Stimulated activated naive B cell treated with anti-CD40 and anti-IgM and Interleukin-4, amounts not matched to agents 10 μg/mL and 1 μg/mL and 100 μg/mL, for 72 hours (primary cell): ENCODE measurements around the gene POLR2L.
A peak's percentile ranks its signal among the peaks of the same experiment; 100 is the strongest.

ENCODE experiments used
- ATAC-seq, 2 donors: fragments of 150-1000 bp; cut with Tn5 transposase; replicated peaks; 2 replicates each; pipeline ENCODE4 v1.10.0; 2021; ENCODE audit warnings: moderate library complexity in 1 of 2
- DNase-seq: peaks from one replicate; pipeline ENCODE4 v3.0.0; 2021
- H3K27ac Mint-ChIP-seq: one replicate; pipeline ENCODE4 v1.8.0; 2022; ENCODE audit warnings: mild to moderate bottlenecking, mixed read lengths
- H3K27me3 Mint-ChIP-seq, 2 donors: one replicate each; pipeline ENCODE4 v1.8.0; 2022; ENCODE audit warnings: mixed read lengths in 2 of 2
- H3K36me3 Mint-ChIP-seq, 2 donors: one replicate each; pipeline ENCODE4 v1.8.0; 2022; ENCODE audit warnings: mixed read lengths in 2 of 2, mild to moderate bottlenecking in 1 of 2
- H3K4me1 Mint-ChIP-seq, 2 donors: one replicate each; pipeline ENCODE4 v1.8.0; 2022; ENCODE audit warnings: mixed read lengths in 2 of 2, mild to moderate bottlenecking in 1 of 2
- H3K4me3 Mint-ChIP-seq, 2 donors: one replicate each; pipeline ENCODE4 v1.8.0; 2022; ENCODE audit warnings: mild to moderate bottlenecking in 2 of 2, mixed read lengths in 2 of 2, moderate library complexity in 1 of 2
- H3K9me3 Mint-ChIP-seq, 2 donors: one replicate each; pipeline ENCODE4 v1.8.0; 2022; ENCODE audit warnings: mixed read lengths in 2 of 2, mild to moderate bottlenecking in 1 of 2

The POLR2L gene

DNA sequence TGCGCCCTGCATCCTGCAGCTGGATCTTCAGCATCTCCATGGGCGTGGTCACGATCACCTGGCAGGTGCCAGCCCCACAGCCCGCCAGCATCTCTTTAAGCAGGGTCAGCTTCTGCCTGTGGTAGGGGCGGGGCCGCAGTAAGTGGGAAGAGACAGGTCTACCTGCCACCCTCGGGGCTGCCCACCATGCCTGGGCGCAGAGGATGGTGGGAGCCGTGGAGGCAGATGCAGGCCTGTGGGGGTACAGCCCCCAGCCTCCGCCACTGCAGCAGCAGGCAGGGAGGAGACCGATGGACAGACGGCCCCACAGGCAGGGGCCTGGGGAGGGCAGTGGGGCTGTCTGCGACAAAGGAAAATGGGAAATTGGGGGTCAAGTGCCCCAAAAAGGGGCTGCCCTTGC is 49.5 kb downstream of the POLR2L start:
- Mint-ChIP-seq H3K4me3 (no peak overlapping the region), H3K36me3 (peaks cover 24 to 32% of the 10 kb centered on the region in 2 donors), H3K27me3 (peaks cover 3 to 12% of the 10 kb centered on the region in 2 donors), H3K9me3 (no peaks in the 10 kb centered on the region), H3K27ac (peak overlapping the region; percentile 56), H3K4me1 (peaks cover 8 to 36% of the 10 kb centered on the region in 2 donors)
- DNase-seq = no peak
- ATAC-seq = no peak

DNA sequence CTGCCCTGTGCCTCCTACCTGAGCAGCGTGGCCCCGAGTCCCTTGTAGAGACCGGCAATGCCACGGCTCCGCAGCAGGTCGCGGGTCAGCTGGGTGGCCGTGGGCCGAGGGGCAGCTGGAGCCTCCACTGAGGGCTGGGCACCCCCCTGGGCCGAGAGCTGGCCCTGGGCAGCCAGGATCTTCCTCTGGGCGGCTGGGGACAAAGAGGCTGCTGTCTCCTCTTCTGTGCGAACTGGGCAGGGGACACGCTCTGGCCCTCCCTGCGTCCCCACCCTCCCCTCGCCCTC is 49.9 kb downstream of the POLR2L start:
- no peaks in the 10 kb centered on the region for H3K9me3 Mint-ChIP-seq
- no peak for DNase-seq
- H3K27me3 Mint-ChIP-seq = peaks cover 3 to 12% of the 10 kb centered on the region in 2 donors
- H3K4me3 Mint-ChIP-seq = no peak overlapping the region
- no peak overlapping the region for H3K27ac Mint-ChIP-seq
- H3K36me3 Mint-ChIP-seq = peaks cover 24 to 32% of the 10 kb centered on the region in 2 donors
- no peak for ATAC-seq
- H3K4me1 Mint-ChIP-seq = peaks cover 8 to 38% of the 10 kb centered on the region in 2 donors

DNA sequence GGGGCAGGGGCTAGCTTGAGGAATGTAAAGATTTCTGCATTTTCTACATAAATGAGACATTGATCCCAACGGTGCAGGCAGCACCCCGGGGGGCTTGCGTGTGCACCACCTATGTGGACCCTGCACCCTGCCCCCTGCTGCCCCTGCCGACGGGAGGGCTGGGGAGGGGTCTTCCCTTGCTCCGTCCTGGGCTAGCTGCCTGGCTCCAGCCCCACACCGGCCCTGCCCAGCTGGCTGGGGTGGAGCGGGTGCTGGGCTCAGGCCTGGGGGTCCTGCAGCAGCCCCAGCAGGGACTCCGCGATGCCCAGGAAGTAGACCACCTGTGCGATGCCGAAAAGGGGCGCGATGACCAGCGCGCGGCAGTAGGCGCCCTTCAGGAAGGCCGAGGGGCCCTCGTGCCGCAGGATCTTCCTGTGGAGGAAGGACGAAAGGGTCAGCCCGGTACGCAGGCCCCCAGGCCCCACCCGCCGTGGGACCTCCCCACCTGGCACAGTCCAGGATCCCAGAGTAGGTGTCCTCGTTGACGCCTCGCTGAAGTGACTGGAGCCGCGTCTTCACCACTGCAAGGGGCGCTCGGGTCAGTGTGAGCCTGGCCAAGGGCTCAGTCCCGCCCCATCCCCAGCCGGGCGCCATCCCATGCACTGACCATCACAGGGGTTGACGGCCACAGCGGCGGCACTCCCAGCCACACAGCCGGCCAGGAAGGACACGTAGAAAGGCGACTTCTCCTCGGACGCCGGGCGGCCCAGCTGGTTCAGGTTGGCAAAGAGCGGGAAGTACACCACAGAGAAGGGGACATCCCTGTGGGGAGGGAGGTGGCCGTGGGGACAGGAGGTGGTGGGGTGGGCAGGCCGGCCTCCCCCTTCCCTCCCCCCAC is 50.4 kb downstream of the POLR2L start:
- Mint-ChIP-seq H3K27ac (peak overlapping the region; percentile 9), H3K27me3 (peaks cover 3 to 12% of the 10 kb centered on the region in 2 donors), H3K36me3 (peaks cover 22 to 32% of the 10 kb centered on the region in 2 donors), H3K9me3 (no peaks in the 10 kb centered on the region), H3K4me3 (no peak overlapping the region), H3K4me1 (peaks cover 5 to 32% of the 10 kb centered on the region in 2 donors)
- DNase-seq (no peak), ATAC-seq (no peak)

DNA sequence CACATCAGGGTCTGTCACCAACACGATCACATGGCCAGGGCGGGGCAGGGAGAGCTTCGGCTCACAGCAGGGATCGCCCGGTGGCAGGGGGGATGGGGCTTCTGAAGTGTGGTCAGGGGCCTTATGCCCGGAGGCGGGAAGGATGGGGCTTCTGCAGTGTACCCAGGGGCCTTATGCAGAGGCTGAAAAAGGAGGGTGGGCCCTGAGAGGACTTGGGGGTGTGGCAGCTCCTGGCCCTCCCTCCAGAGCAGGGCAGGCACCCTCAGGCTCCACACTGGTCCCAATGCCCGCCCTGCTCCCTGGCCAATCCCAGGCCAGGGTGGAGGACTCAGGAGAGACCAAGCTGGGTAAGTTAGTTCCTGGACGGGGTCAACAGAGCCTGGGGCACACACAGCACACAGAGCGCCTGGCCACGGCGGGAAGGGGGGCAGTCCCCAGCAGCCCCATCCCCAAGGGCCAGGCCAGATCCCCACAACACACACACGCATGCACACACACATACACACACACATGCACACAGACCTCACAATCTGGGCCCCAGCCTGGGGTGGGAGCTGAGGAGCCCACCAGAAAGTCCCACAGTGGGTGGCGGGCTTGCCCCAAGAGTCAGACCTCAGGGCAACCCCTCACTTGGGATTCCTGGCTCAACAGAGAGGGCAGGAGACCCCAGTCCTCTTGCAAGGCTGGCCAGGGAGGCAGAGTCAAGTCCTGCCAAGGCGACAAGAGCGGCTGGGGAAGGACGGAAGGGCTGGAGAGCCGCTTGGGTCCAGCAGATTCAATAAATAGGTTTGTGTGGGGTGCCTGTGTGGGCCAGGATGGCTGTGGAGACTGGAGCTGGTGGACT is 51.4 kb downstream of the POLR2L start:
- H3K36me3 Mint-ChIP-seq = peaks cover 22 to 29% of the 10 kb centered on the region in 2 donors
- peak overlapping the region in 1 of 2 donors; percentile 25 for H3K4me3 Mint-ChIP-seq
- peak overlapping the region; percentile 75 for H3K27ac Mint-ChIP-seq
- H3K27me3 Mint-ChIP-seq = peaks cover 3 to 12% of the 10 kb centered on the region in 2 donors
- H3K9me3 Mint-ChIP-seq = no peaks in the 10 kb centered on the region
- ATAC-seq (no peak), DNase-seq (no peak)
- peaks cover 2 to 26% of the 10 kb centered on the region in 2 donors for H3K4me1 Mint-ChIP-seq

DNA sequence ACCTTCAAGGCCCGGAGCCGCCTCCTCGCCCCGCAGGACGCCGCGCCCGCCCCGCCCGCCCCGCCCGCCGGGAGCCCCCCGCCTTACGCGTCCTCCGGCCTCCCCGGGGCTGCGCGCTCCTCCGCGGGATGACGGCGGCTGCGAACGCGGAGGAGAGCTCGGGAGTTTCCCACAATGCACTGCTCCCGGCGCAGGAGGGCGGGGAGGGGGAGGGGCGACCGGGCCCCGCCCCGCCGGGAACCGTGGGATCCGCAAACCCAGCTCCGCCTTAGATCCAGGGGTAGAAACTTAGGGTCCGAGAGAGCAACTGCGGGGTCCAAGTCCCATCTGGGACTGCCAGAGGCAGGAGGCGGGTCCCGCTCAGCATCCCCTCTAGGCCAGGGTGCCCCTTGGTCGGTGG is 52.4 kb downstream of the POLR2L start, which contains the start of gene CEND1:
Gene CEND1, minus strand, starts transcription at position 148 of the 400 bp plus-strand sequence. CDS start 1,514 bp downstream, outside the sequence.
- ATAC-seq = peak; percentile 35 to 41
- peaks cover 2 to 18% of the 10 kb centered on the region in 2 donors for H3K4me1 Mint-ChIP-seq
- H3K27ac Mint-ChIP-seq = peak within 1 kb of the TSS; percentile 82

More for the DNA sequence above, 52.4 kb downstream of the POLR2L start, which contains the start of gene CEND1:
- Mint-ChIP-seq H3K4me3 (peak within 1 kb of the TSS; percentile 14 to 62), H3K9me3 (no peaks in the 10 kb centered on the region), H3K36me3 (peaks cover 22 to 29% of the 10 kb centered on the region in 2 donors), H3K27me3 (peaks cover 3 to 12% of the 10 kb centered on the region in 2 donors)
- DNase-seq = no peak
